Lung (tissue), 12 donors: ENCODE measurements around the gene EFHD2. TPM values are rescaled to one million over a fixed set of nuclear protein-coding genes. Genes with fewer than 3 reads are reported as not detected.
"Not testable (repeated sequence)": the region's sequence is repeated elsewhere in the genome, so short reads cannot be mapped to it uniquely, and the experiment has no call there.

Experiments
- ATAC-seq: fragments of 200-7000 bp; cut with Tn5 transposase; one replicate; pipeline ENCODE4 v1.9.1; 2020; ENCODE audit warnings: moderate number of reproducible peaks; ENCODE audit not compliant: insufficient read depth, low FRiP score
- DNase-seq, 3 donors: peaks; one replicate each; pipeline ENCODE4 v3.0.0-alpha.2; 2013 to 2017
- H3K27ac ChIP-seq, 2 donors: one replicate each; pipeline ENCODE4 v1.5.1; 2013; ENCODE audit warnings: mild to moderate bottlenecking in 2 of 2, moderate library complexity in 2 of 2, control low read depth in 1 of 2, inconsistent platforms in 1 of 2, low read depth in 1 of 2, low read length in 1 of 2
- H3K27me3 ChIP-seq, 3 donors: one replicate each; pipeline ENCODE4 v1.5.1; 2013; ENCODE audit warnings: low read length in 2 of 3; ENCODE audit not compliant: control insufficient read depth in 3 of 3, insufficient read depth in 3 of 3
- H3K36me3 ChIP-seq, 4 donors: one replicate each; pipeline ENCODE4 v1.5.1; 2013; ENCODE audit warnings: low read length in 4 of 4, mild to moderate bottlenecking in 1 of 4, moderate library complexity in 1 of 4; ENCODE audit not compliant: control insufficient read depth in 4 of 4, insufficient read depth in 4 of 4
- H3K4me1 ChIP-seq, 5 donors: one replicate each; pipeline ENCODE4 v1.5.1; 2013; ENCODE audit warnings: low read length in 5 of 5, mild to moderate bottlenecking in 2 of 5, moderate library complexity in 1 of 5; ENCODE audit not compliant: control insufficient read depth in 5 of 5, insufficient read depth in 5 of 5
- H3K4me3 ChIP-seq: one replicate; pipeline ENCODE4 v1.5.1; 2013; ENCODE audit warnings: mild to moderate bottlenecking, control low read depth, moderate library complexity
- H3K9ac ChIP-seq, 2 donors: one replicate each; pipeline ENCODE4 v1.5.1; 2013; ENCODE audit warnings: low read length in 2 of 2, control low read depth in 1 of 2; ENCODE audit not compliant: insufficient read depth in 1 of 2
- H3K9me3 ChIP-seq, 4 donors: one replicate each; pipeline ENCODE4 v1.5.1; 2013; ENCODE audit warnings: low read length in 3 of 4, mild to moderate bottlenecking in 1 of 4, moderate library complexity in 1 of 4; ENCODE audit not compliant: control insufficient read depth in 4 of 4, insufficient read depth in 3 of 4
- WGBS, 2 donors: extraction: QIAGEN DNeasy Blood & Tissue Kit; methylation state at CpG; one replicate each; pipeline ENCODE4 v1.1.7; 2013; 5-methylcytosine and 5-hydroxymethylcytosine counted together
- polyA plus RNA-seq, 2 donors: library from polyadenylated mRNA; stranded (reverse); fragments of 200-250 nt; gene quantifications; one replicate each; pipeline ENCODE4 v1.2.1, GENCODE V29; 2013
- total RNA-seq, 2 donors: library from RNA; depleted of rRNA in 1 of 2; stranded (reverse); fragments of >200 nt in 1 of 2; gene quantifications; one replicate each; pipeline ENCODE4 v1.2.1, GENCODE V29; 2014 to 2021
- TF ChIP-seq, protein P1 (sequence below): IDR thresholded peaks from 2 replicates; pipeline ENCODE4 v1.5.1; 2012; ENCODE audit warnings: mild to moderate bottlenecking; ENCODE audit errors: control extremely low read depth, extremely low read depth
- donor health status: control.
- donor health status: control.
- donor health status: Bipolar disorder and iron deficiency.
- donor health status: healthy.
- donor health status: DM: yes; HTN: yes; CAD: no.

The EFHD2 gene
- total and polyA plus RNA-seq, 4 donors, result 28.2 to 175 (median 90.1) TPM

DNA sequence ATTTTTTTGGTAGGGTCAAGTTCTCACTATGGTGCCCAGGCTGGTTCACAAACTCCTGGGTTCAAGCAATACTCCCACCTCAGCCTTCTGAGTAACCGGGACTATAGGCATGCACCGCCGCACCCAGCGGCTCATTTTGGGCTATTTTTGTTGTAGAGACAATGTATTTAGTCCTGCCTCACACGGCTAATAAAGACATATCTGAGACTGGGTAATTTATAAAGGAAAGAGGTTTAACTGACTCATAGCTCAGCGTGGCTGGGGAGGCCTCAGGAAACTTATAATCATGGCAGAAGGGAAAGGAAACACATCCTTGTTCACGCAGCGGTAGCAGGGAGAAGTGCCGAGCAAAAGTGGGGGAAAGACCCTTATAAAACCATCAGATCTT is 51.0 kb downstream of the EFHD2 start:
- no peak for DNase-seq
- ATAC-seq, result no peak
- no peak overlapping the region for H3K4me3 ChIP-seq
- H3K9me3 ChIP-seq, result no peaks in the 10 kb centered on the region
- no peaks in the 10 kb centered on the region for H3K27me3 ChIP-seq
- TF ChIP-seq, protein P1, sequence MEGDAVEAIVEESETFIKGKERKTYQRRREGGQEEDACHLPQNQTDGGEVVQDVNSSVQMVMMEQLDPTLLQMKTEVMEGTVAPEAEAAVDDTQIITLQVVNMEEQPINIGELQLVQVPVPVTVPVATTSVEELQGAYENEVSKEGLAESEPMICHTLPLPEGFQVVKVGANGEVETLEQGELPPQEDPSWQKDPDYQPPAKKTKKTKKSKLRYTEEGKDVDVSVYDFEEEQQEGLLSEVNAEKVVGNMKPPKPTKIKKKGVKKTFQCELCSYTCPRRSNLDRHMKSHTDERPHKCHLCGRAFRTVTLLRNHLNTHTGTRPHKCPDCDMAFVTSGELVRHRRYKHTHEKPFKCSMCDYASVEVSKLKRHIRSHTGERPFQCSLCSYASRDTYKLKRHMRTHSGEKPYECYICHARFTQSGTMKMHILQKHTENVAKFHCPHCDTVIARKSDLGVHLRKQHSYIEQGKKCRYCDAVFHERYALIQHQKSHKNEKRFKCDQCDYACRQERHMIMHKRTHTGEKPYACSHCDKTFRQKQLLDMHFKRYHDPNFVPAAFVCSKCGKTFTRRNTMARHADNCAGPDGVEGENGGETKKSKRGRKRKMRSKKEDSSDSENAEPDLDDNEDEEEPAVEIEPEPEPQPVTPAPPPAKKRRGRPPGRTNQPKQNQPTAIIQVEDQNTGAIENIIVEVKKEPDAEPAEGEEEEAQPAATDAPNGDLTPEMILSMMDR, result no peak
- WGBS, 2 donors, result 80 to 81% methylated on average over 9 of the region's 9 CpGs
- peaks cover 0 to 8% (median 1%) of the 10 kb centered on the region in 5 donors for H3K4me1 ChIP-seq
- no peak overlapping the region for H3K9ac ChIP-seq
- H3K36me3 ChIP-seq, result no peaks in the 10 kb centered on the region
- H3K27ac ChIP-seq, result no peak overlapping the region

DNA sequence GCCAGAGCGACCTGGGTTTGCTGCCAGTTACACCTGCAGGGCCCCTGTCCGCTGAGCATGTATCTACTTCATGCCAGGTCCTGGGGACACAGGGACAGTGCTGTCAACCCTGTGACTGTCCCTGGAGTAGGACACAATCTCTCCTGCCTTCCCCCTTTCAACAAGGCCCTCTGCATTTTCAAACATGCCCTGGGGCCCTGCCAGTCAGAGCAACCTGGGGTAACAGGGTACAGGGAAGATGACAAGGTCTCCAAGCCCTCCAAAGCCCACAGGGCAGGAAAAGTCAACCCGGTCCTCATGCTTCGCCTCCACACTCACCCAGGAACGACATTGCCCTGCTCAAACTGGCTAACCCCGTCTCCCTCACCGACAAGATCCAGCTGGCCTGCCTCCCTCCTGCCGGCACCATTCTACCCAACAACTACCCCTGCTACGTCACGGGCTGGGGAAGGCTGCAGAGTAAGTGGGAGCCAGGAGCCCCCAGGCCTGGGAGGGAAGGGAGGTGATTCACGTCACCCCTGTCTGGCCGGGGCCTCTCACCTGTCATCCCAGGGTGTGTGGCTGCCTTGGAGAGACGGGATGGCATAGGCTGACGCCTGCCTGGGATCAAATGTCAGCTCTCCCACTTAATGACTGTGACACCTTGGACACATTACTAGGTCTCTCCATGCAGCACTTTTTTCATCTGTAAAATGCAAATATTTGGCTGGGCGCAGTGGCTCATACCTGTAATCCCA is 53.5 kb downstream of the EFHD2 start:
- H3K4me1 ChIP-seq, DNase-seq, H3K9me3 ChIP-seq, H3K36me3 ChIP-seq, H3K9ac ChIP-seq, H3K4me3 ChIP-seq, H3K27me3 ChIP-seq, H3K27ac ChIP-seq, ATAC-seq: not testable (repeated sequence)
- WGBS, 2 donors, result 63 to 82% methylated on average over 11 to 15 of the region's 15 CpGs

DNA sequence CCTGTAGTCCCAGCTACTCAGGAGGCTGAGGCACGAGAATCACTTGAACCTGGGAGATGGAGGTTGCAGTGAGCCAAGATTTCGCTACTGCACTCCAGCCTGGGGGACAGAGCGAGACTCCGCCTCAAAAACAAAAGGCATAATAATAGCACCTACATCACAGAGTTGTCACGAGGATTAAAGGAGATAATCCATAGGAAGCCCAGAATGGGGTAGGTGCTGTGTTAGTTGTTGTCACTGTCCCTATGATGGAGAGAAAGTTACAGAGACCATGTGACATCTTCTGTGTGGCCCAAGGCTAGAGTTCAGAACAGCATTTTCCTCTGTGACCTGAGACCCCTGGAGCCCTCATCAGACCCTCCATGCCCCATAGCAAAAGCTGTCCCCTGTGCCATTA is 54.2 kb downstream of the EFHD2 start:
- H3K9ac ChIP-seq, DNase-seq, H3K27me3 ChIP-seq, H3K27ac ChIP-seq, H3K4me1 ChIP-seq, ATAC-seq, H3K9me3 ChIP-seq, H3K4me3 ChIP-seq, H3K36me3 ChIP-seq: not testable (repeated sequence)
- 82 to 97% methylated on average over 5 of the region's 5 CpGs for WGBS, 2 donors

DNA sequence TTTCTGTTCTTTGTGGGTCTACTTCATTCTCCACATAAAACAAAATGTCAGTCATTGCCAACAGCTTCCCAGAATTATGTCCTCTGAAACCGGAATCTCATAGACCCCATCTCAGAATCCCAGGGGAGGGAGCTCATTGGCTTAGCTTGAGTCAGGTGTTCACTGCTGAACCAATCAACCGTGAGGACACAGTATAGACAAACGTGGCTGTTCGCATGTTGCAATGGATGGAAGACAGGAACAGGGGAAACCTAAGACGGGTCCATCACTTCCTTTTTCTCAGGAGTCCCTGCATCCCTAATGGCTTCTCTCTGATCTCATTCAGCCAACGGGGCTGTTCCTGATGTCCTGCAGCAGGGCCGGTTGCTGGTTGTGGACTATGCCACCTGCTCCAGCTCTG is 56.0 kb downstream of the EFHD2 start:
- no peak overlapping the region for H3K4me3 ChIP-seq
- 60 to 70% methylated on average over 7 of the region's 7 CpGs for WGBS, 2 donors
- no peak for DNase-seq
- H3K27me3 ChIP-seq, result no peaks in the 10 kb centered on the region
- H3K9me3 ChIP-seq, result no peaks in the 10 kb centered on the region
- H3K9ac ChIP-seq, result no peak overlapping the region
- TF ChIP-seq, protein P1, result no peak
- no peak for ATAC-seq
- no peaks in the 10 kb centered on the region for H3K36me3 ChIP-seq
- H3K27ac ChIP-seq, result no peak overlapping the region
- H3K4me1 ChIP-seq, result peaks cover 0 to 8% (median 0%) of the 10 kb centered on the region in 5 donors

DNA sequence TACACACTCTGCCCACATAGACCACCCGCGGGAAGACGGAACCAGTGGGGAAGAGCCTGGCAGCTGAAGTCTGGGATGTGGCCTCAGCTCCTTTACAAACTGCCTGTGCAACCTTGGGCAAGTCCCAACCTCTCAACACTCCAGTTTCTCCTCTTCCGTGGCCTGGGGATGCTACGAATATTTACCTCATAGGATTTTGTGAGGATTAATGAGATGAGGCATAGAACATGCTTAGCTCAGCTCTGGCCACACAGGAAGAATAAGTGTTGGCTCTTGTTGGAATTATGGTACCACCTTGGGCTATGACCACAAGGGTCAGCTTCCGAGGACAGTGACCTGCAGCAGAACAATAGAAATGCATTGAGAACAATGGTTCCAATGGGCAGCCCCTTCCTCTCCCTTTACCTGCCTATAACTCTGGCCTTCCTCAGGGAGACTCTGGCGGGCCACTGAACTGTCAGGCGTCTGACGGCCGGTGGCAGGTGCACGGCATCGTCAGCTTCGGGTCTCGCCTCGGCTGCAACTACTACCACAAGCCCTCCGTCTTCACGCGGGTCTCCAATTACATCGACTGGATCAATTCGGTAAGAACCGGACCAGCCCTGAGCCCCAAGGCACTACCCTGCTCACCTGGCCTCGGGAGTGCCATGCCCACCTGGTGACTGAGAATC is 57.4 kb downstream of the EFHD2 start:
- not testable (repeated sequence) for H3K36me3 ChIP-seq, ATAC-seq, H3K9me3 ChIP-seq, DNase-seq, H3K4me1 ChIP-seq, H3K27ac ChIP-seq, H3K4me3 ChIP-seq, H3K27me3 ChIP-seq, H3K9ac ChIP-seq
- WGBS, 2 donors, result 92 to 95% methylated on average over 22 of the region's 22 CpGs
